Fibroblast of lung (primary cell): Measurements from ENCODE around the gene SUGCT. TPM values are rescaled to one million over a fixed set of nuclear protein-coding genes. Genes with fewer than 3 reads are reported as not detected.
A peak's percentile ranks its signal among the peaks of the same experiment; 100 is the strongest.

Experiments used
- DNase-seq, 2 donors: peaks; one replicate each; pipeline versions ENCODE4 v3.0.0 to v3.0.0-alpha.2; 2010; ENCODE audit warnings: low read depth in 2 of 2
- H2AFZ ChIP-seq: 2 replicates; pipeline ENCODE4 v1.5.1; 2012; ENCODE audit warnings: low read length, control low read depth, inconsistent platforms
- H3K27ac ChIP-seq: 2 replicates; pipeline ENCODE4 v1.5.1; 2011; ENCODE audit warnings: low read length, control low read depth; ENCODE audit not compliant: insufficient read depth
- H3K27me3 ChIP-seq: 2 replicates; pipeline ENCODE4 v1.5.1; 2011; ENCODE audit warnings: mild to moderate bottlenecking, low read length; ENCODE audit not compliant: control insufficient read depth, insufficient read depth
- H3K36me3 ChIP-seq: 2 replicates; pipeline ENCODE4 v1.5.1; 2011; ENCODE audit warnings: low read length; ENCODE audit not compliant: control insufficient read depth, insufficient read depth
- H3K4me1 ChIP-seq: 2 replicates; pipeline ENCODE4 v1.5.1; 2011; ENCODE audit warnings: low read length; ENCODE audit not compliant: control insufficient read depth, insufficient read depth; ENCODE audit errors: extremely low read depth
- H3K4me2 ChIP-seq: 2 replicates; pipeline ENCODE4 v1.5.1; 2011; ENCODE audit warnings: low read length, control low read depth; ENCODE audit not compliant: insufficient read depth; ENCODE audit errors: extremely low read depth
- H3K4me3 ChIP-seq, 4 experiments: fragments of 200-600 bp in 1 of 4; sonication (generic) in 1 of 4; replicated peaks in 1 of 4; 2 replicates each; pipeline ENCODE4 v1.5.1; 2011 to 2016; ENCODE audit warnings: low read length in 4 of 4, low read depth in 3 of 4, mild to moderate bottlenecking in 3 of 4, control low read depth in 2 of 4, inconsistent platforms in 1 of 4, mixed read lengths in 1 of 4; ENCODE audit not compliant: insufficient read depth in 1 of 4; ENCODE audit errors: control extremely low read depth in 1 of 4
- H3K79me2 ChIP-seq: 2 replicates; pipeline ENCODE4 v1.5.1; 2012; ENCODE audit warnings: mild to moderate bottlenecking, low read length, inconsistent platforms; ENCODE audit not compliant: control insufficient read depth, insufficient read depth
- H3K9ac ChIP-seq: 2 replicates; pipeline ENCODE4 v1.5.1; 2011; ENCODE audit warnings: mild to moderate bottlenecking, low read length, control low read depth; ENCODE audit not compliant: insufficient read depth
- H3K9me3 ChIP-seq: 2 replicates; pipeline ENCODE4 v1.5.1; 2012; ENCODE audit warnings: low read depth, low read length; ENCODE audit not compliant: control insufficient read depth, insufficient read depth
- H4K20me1 ChIP-seq: 2 replicates; pipeline ENCODE4 v1.5.1; 2011; ENCODE audit warnings: low read length; ENCODE audit not compliant: control insufficient read depth, insufficient read depth; ENCODE audit errors: extremely low read depth
- CTCF ChIP-seq, 2 donors: IDR thresholded peaks in 1 of 2; conservative IDR thresholded peaks in 1 of 2; 1 replicate in 1 of 2; 2 replicates in 1 of 2; pipeline ENCODE4 v1.5.1; 2011 to 2012; ENCODE audit warnings: low read length in 2 of 2, control low read depth in 1 of 2, inconsistent platforms in 1 of 2, low read depth in 1 of 2, mild to moderate bottlenecking in 1 of 2
- EZH2 ChIP-seq: IDR thresholded peaks from 2 replicates; pipeline ENCODE4 v1.5.1; 2012; ENCODE audit warnings: low read length, control low read depth, mild to moderate bottlenecking; ENCODE audit errors: missing control alignments
- polyA plus RNA-seq, 2 donors: library from polyadenylated mRNA; depleted of rRNA in 1 of 2; stranded (reverse) in 1 of 2; unstranded in 1 of 2; fragments of >200 nt; gene quantifications; 2 replicates each; pipeline ENCODE4 v1.2.1, GENCODE V29; 2011 to 2012; ENCODE audit warnings: missing spikeins in 1 of 2
- total RNA-seq: library from RNA; depleted of rRNA; stranded (reverse); fragments of >200 nt; gene quantifications from 2 replicates; pipeline ENCODE4 v1.2.1, GENCODE V29; 2014

The SUGCT gene
- total and polyA plus RNA-seq, 2 donors (not counting 1 experiment from before 2014, with no cell fraction given) = 8.4 to 16.5 TPM

GRCh38 chr7:40874756-40875155 is 740.0 kb downstream of the SUGCT start:
- H3K36me3 ChIP-seq = no peaks in the 10 kb centered on the region
- no peaks in the 10 kb centered on the region for H3K9me3 ChIP-seq
- H3K4me1 ChIP-seq = peaks cover 2% of the 10 kb centered on the region
- no peaks in the 10 kb centered on the region for H4K20me1 ChIP-seq
- no peak overlapping the region for H3K9ac ChIP-seq
- no peaks in the 10 kb centered on the region for H3K27me3 ChIP-seq
- no peak for DNase-seq
- H3K79me2 ChIP-seq = no peaks in the 10 kb centered on the region
- TF ChIP-seq EZH2 (no peak), CTCF (conservative IDR thresholded peaks at IDR 0.05 in 1 of 2, IDR thresholded peaks at IDR 0.05 in 1 of 2; ENCODE audit: low read depth in 1 of 2, low read length in 2 of 2) (no peak)
- no peak overlapping the region for H3K4me2 ChIP-seq
- no peak overlapping the region for H2AFZ ChIP-seq
- H3K27ac ChIP-seq = no peak overlapping the region
- H3K4me3 ChIP-seq = no peak overlapping the region

- no peaks in the 10 kb centered on the region for H3K9me3 ChIP-seq
- no peak for DNase-seq
These were observed 741.8 kb downstream of the SUGCT start for GRCh38 chr7:40876601-40877000.

GRCh38 chr7:40879941-40880543 is 745.2 kb downstream of the SUGCT start:
- Histone ChIP-seq H3K4me3 (no peak overlapping the region), H4K20me1 (no peaks in the 10 kb centered on the region), H3K27me3 (no peaks in the 10 kb centered on the region), H2AFZ (no peak overlapping the region), H3K27ac (no peak overlapping the region), H3K9ac (no peak overlapping the region), H3K36me3 (no peaks in the 10 kb centered on the region), H3K4me1 (peaks cover 2% of the 10 kb centered on the region), H3K79me2 (no peaks in the 10 kb centered on the region), H3K9me3 (no peaks in the 10 kb centered on the region), H3K4me2 (no peak overlapping the region)
- peak; percentile 36 to 39 for DNase-seq
- TF ChIP-seq EZH2 = no peak
- no peak for TF ChIP-seq CTCF (conservative IDR thresholded peaks at IDR 0.05 in 1 of 2, IDR thresholded peaks at IDR 0.05 in 1 of 2; ENCODE audit: low read depth in 1 of 2, low read length in 2 of 2)

More at GRCh38 chr7:40876601-40877000, 741.8 kb downstream of the SUGCT start:
- TF ChIP-seq CTCF (conservative IDR thresholded peaks at IDR 0.05 in 1 of 2, IDR thresholded peaks at IDR 0.05 in 1 of 2; ENCODE audit: low read depth in 1 of 2, low read length in 2 of 2) (no peak), EZH2 (no peak)
- no peaks in the 10 kb centered on the region for H3K27me3 ChIP-seq
- peaks cover 2% of the 10 kb centered on the region for H3K4me1 ChIP-seq
- no peaks in the 10 kb centered on the region for H3K79me2 ChIP-seq
- no peak overlapping the region for H3K27ac ChIP-seq
- H3K4me3 ChIP-seq = no peak overlapping the region
- H3K4me2 ChIP-seq = no peak overlapping the region
- no peaks in the 10 kb centered on the region for H3K36me3 ChIP-seq
- no peak overlapping the region for H3K9ac ChIP-seq
- H2AFZ ChIP-seq = no peak overlapping the region
- H4K20me1 ChIP-seq = no peaks in the 10 kb centered on the region
